Measurements from ENCODE around the gene ELMO1.

ELMO1 gene

GRCh38 chr7:37193087-37193774, 255.4 kb downstream of the ELMO1 start:
- TF ChIP-seq JUND (IDR thresholded peaks at IDR 0.05; ENCODE audit: low read depth): no peak
- in situ Hi-C loops (cut with HindIII; ENCODE audit: low pct_unique_long_range_greater_than_20kb, low sequenced_read_pairs): no loop called here
- no peak for DNase-seq (ENCODE audit: low read depth in 1 of 2, low spot score in 1 of 2)

DNA sequence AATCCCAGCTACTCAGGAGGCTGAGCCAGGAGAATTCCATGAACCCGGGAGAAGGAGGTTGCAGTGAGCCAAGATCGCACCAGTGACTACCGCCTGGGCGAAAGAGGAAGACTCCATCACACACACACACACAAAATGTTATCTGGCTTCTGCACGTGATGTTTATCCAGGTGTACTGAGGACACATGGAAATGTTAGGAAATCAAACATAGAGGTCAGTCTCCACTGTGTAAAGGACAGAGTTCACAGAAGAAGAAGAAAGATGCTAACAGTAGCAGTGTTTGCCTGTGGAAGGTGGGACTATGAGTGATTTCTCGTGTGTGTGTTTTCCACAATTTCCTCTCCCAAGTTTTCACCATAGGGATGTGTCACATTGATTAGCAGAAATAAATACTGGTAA, 256.9 kb downstream of the ELMO1 start:
- DNase-seq (ENCODE audit: low read depth in 1 of 2, low spot score in 1 of 2): no peak

DNA sequence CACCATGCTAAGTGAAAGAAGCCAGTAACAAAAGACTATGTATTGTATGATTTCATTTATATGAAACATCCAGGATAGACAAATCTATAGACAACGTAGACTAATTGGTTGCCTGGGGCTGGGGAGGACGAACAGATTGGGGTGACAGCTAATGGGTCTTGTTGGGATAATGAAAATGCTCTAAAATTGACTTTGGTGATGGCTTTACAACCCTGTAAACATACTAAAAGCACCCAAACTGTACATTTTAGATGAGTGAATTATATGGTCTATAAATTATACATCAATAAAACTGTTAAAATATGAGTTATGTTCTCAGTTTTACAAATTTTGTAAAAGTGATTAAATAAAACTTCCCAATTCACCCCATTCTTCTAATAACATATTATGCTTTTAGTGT, 261.5 kb downstream of the ELMO1 start:
- no peak for TF ChIP-seq JUND (IDR thresholded peaks at IDR 0.05; ENCODE audit: low read depth)

More for the DNA sequence above, 256.9 kb downstream of the ELMO1 start:
- in situ Hi-C loops (cut with HindIII; ENCODE audit: low pct_unique_long_range_greater_than_20kb, low sequenced_read_pairs): no loop called here
- no peak for TF ChIP-seq JUND (IDR thresholded peaks at IDR 0.05; ENCODE audit: low read depth)

GRCh38 chr7:37186753-37187152, 261.9 kb downstream of the ELMO1 start:
- TF ChIP-seq JUND (IDR thresholded peaks at IDR 0.05; ENCODE audit: low read depth): no peak
- DNase-seq (ENCODE audit: low read depth in 1 of 2, low spot score in 1 of 2): no peak
- in situ Hi-C loops (cut with HindIII; ENCODE audit: low pct_unique_long_range_greater_than_20kb, low sequenced_read_pairs): no loop called here

More for the DNA sequence above, 261.5 kb downstream of the ELMO1 start:
- in situ Hi-C loops (cut with HindIII; ENCODE audit: low pct_unique_long_range_greater_than_20kb, low sequenced_read_pairs): no loop called here
- no peak for DNase-seq (ENCODE audit: low read depth in 1 of 2, low spot score in 1 of 2)

- in situ Hi-C loops (cut with HindIII; ENCODE audit: low pct_unique_long_range_greater_than_20kb, low sequenced_read_pairs): no loop called here
- no peak for DNase-seq (ENCODE audit: low read depth in 1 of 2, low spot score in 1 of 2)
- no peak for TF ChIP-seq JUND (IDR thresholded peaks at IDR 0.05; ENCODE audit: low read depth)
Observed at GRCh38 chr7:37181550-37181932, 267.1 kb downstream of the ELMO1 start.

GRCh38 chr7:37180828-37181549, 267.7 kb downstream of the ELMO1 start:
- in situ Hi-C loops (cut with HindIII; ENCODE audit: low pct_unique_long_range_greater_than_20kb, low sequenced_read_pairs): no loop called here
- no peak for DNase-seq (ENCODE audit: low read depth in 1 of 2, low spot score in 1 of 2)
- no peak for TF ChIP-seq JUND (IDR thresholded peaks at IDR 0.05; ENCODE audit: low read depth)

GRCh38 chr7:37176079-37176478, 272.6 kb downstream of the ELMO1 start:
- no peak for TF ChIP-seq JUND (IDR thresholded peaks at IDR 0.05; ENCODE audit: low read depth)
- in situ Hi-C loops (cut with HindIII; ENCODE audit: low pct_unique_long_range_greater_than_20kb, low sequenced_read_pairs): no loop called here
- no peak for DNase-seq (ENCODE audit: low read depth in 1 of 2, low spot score in 1 of 2)

- TF ChIP-seq JUND (IDR thresholded peaks at IDR 0.05; ENCODE audit: low read depth): no peak
- in situ Hi-C loops (cut with HindIII; ENCODE audit: low pct_unique_long_range_greater_than_20kb, low sequenced_read_pairs): no loop called here
- no peak for DNase-seq (ENCODE audit: low read depth in 1 of 2, low spot score in 1 of 2)
Observed at GRCh38 chr7:37174460-37174859, 274.2 kb downstream of the ELMO1 start.

DNA sequence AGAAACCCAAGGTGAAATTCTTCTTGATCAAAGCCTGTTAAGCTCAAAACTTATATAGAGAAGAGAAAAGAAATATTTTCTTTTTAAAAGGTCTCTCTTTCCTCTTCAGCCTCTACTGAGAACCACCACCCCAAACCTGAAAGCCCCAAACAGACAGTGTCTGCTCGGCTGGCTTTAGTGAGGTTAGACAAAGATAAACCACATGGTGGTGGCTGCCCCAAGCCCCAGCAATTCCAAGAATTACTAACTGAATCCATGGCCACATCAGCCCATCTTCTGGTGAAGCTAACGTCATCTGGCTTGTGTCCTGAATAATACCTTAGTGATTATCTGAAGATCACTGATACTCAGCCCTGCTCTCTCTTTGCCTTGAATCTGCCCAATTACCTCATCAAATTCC, 275.0 kb downstream of the ELMO1 start:
- TF ChIP-seq JUND (IDR thresholded peaks at IDR 0.05; ENCODE audit: low read depth): no peak
- DNase-seq (ENCODE audit: low read depth in 1 of 2, low spot score in 1 of 2): no peak
- in situ Hi-C loops (cut with HindIII; ENCODE audit: low pct_unique_long_range_greater_than_20kb, low sequenced_read_pairs): no loop called here

- in situ Hi-C loops (cut with HindIII; ENCODE audit: low pct_unique_long_range_greater_than_20kb, low sequenced_read_pairs): no loop called here
- no peak for DNase-seq (ENCODE audit: low read depth in 1 of 2, low spot score in 1 of 2)
- no peak for TF ChIP-seq JUND (IDR thresholded peaks at IDR 0.05; ENCODE audit: low read depth)
Observed at GRCh38 chr7:37162106-37162505, 286.6 kb downstream of the ELMO1 start.

DNA sequence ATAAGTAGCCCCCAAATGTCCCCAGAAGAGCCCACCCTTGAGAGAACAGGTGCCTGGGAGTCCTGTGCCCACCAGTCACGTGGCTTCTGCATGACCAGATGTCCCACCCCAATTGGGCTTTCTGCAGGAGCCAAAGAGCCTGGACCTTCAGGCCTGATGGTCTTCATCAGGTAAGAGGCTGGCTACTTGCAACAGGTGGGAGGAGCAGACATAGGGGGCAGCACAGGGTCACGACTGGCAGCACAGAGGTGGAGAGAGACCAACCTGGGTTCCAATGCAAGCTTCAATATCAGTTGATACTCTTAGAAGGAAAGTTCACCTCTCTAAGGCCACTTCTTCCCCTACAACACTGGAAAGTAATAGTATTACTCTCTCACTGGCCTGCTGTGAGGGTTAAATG, 288.0 kb downstream of the ELMO1 start:
- in situ Hi-C loops (cut with HindIII; ENCODE audit: low pct_unique_long_range_greater_than_20kb, low sequenced_read_pairs): no loop called here
- no peak for TF ChIP-seq JUND (IDR thresholded peaks at IDR 0.05; ENCODE audit: low read depth)
- no peak for DNase-seq (ENCODE audit: low read depth in 1 of 2, low spot score in 1 of 2)

- in situ Hi-C loops (cut with HindIII; ENCODE audit: low pct_unique_long_range_greater_than_20kb, low sequenced_read_pairs): no loop called here
- no peak for TF ChIP-seq JUND (IDR thresholded peaks at IDR 0.05; ENCODE audit: low read depth)
- DNase-seq (ENCODE audit: low read depth in 1 of 2, low spot score in 1 of 2): no peak
Observed at GRCh38 chr7:37153376-37153775, 295.3 kb downstream of the ELMO1 start.

DNA sequence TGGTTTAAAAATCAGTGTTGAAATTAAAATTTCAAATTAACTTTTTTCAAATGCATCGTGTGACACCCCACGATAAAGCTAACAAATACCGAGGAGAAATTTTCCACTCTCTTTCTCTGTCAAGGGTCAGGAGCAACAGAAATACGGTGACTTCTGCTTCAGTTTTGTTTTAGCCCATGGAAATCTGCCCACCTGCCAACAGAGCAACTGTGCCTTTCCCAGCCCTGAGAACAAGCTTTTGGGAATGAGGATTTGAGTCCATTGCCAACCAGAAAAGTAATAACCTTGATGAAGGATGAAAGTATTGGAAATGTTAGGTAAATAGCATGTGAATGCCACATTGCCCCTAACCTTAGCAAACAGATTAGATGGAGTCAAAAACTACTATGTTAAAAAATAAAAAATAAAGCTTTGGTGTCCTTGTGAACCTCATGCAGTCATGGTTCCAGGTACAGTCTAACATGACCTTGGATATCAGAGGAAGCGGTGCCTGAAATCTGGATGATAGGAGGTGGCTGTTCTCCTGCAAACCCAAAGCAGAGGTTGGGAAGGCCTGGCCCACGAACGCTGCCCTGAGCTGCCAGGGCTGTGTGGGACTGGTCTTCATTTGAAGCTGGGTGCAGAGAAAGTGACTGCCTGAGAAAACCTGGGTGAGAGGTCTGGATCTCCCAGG, 296.8 kb downstream of the ELMO1 start:
- in situ Hi-C loops (cut with HindIII; ENCODE audit: low pct_unique_long_range_greater_than_20kb, low sequenced_read_pairs): no loop called here
- no peak for DNase-seq (ENCODE audit: low read depth in 1 of 2, low spot score in 1 of 2)
- TF ChIP-seq JUND (IDR thresholded peaks at IDR 0.05; ENCODE audit: low read depth): no peak
